CD8-positive, alpha-beta memory T cell (primary cell): ENCODE results near the gene EMX2. TPM values are rescaled to one million over a fixed set of nuclear protein-coding genes. Genes with fewer than 3 reads are reported as not detected.
A peak's percentile ranks its signal among the peaks of the same experiment; 100 is the strongest.

ENCODE experiments used
- CTCF ChIA-PET: fragments of 350-600 bp; sonication (Branson Sonifier 250); formaldehyde crosslinking; loops from one replicate; lab custom pipeline; 2021; ENCODE audit warnings: antibody characterized with exemption; lab: Charles Lee
- POLR2A ChIA-PET: fragments of 350-600 bp; sonication (Branson Sonifier 250); formaldehyde crosslinking; loops from one replicate; lab custom pipeline; 2021; ENCODE audit warnings: antibody characterized with exemption; lab: Charles Lee
- DNase-seq, 5 donors: peaks; one replicate each; pipeline versions ENCODE4 v3.0.0 to v3.0.0-alpha.2; 2020 to 2022; ENCODE audit warnings: mixed read lengths in 1 of 5
- H3K27ac ChIP-seq: one replicate; pipeline ENCODE4 v1.7.0; 2013; ENCODE audit warnings: low read depth, mild to moderate bottlenecking, low read length, moderate library complexity
- H3K27me3 ChIP-seq: 2 replicates; pipeline ENCODE4 v1.7.0; 2013; ENCODE audit warnings: low read length, mild to moderate bottlenecking; ENCODE audit not compliant: insufficient read depth, poor library complexity, severe bottlenecking
- H3K36me3 ChIP-seq: 2 replicates; pipeline ENCODE4 v1.7.0; 2013; ENCODE audit warnings: mild to moderate bottlenecking, low read length, moderate library complexity; ENCODE audit not compliant: insufficient read depth
- H3K4me1 ChIP-seq: 2 replicates; pipeline ENCODE4 v1.7.0; 2013; ENCODE audit warnings: mild to moderate bottlenecking, low read length, moderate library complexity; ENCODE audit not compliant: insufficient read depth
- H3K4me3 ChIP-seq: 2 replicates; pipeline ENCODE4 v1.7.0; 2013; ENCODE audit warnings: mild to moderate bottlenecking, low read length
- H3K9me3 ChIP-seq: 2 replicates; pipeline ENCODE4 v1.7.0; 2013; ENCODE audit warnings: mild to moderate bottlenecking, low read length
- H3K27ac Mint-ChIP-seq, 8 donors: one replicate each; pipeline ENCODE4 v1.8.0; 2020 to 2021; ENCODE audit warnings: mixed read lengths in 8 of 8, mild to moderate bottlenecking in 6 of 8, inconsistent platforms in 3 of 8, moderate library complexity in 3 of 8
- H3K27me3 Mint-ChIP-seq, 2 donors: one replicate each; pipeline ENCODE4 v1.8.0; 2020 to 2021; ENCODE audit warnings: mixed read lengths in 2 of 2, mild to moderate bottlenecking in 1 of 2, moderate library complexity in 1 of 2
- H3K36me3 Mint-ChIP-seq, 3 donors: one replicate each; pipeline ENCODE4 v1.8.0; 2020 to 2021; ENCODE audit warnings: mixed read lengths in 3 of 3, inconsistent platforms in 1 of 3, mild to moderate bottlenecking in 1 of 3
- H3K4me1 Mint-ChIP-seq, 3 donors: one replicate each; pipeline ENCODE4 v1.8.0; 2020 to 2021; ENCODE audit warnings: mixed read lengths in 3 of 3, inconsistent platforms in 1 of 3, mild to moderate bottlenecking in 1 of 3
- H3K4me3 Mint-ChIP-seq, 7 donors: one replicate each; pipeline ENCODE4 v1.8.0; 2020 to 2021; ENCODE audit warnings: mixed read lengths in 7 of 7, mild to moderate bottlenecking in 6 of 7, moderate library complexity in 4 of 7, inconsistent platforms in 2 of 7
- H3K9me3 Mint-ChIP-seq, 5 donors: one replicate each; pipeline ENCODE4 v1.8.0; 2020 to 2022; ENCODE audit warnings: mixed read lengths in 5 of 5, mild to moderate bottlenecking in 3 of 5, moderate library complexity in 2 of 5, inconsistent platforms in 1 of 5
- polyA plus RNA-seq: library from polyadenylated mRNA; unstranded; fragments of 300-500 nt; fragmentation: Illumina TruSeq; gene quantifications from one replicate; pipeline ENCODE4 v1.2.3, GENCODE V29; 2021
- total RNA-seq, 2 experiments: library from RNA; stranded (reverse); gene quantifications; one replicate each; pipeline ENCODE4 v1.2.3, GENCODE V29; 2021

EMX2 gene
- total and polyA plus RNA-seq, 3 experiments from 2014 or later: not detected

DNA sequence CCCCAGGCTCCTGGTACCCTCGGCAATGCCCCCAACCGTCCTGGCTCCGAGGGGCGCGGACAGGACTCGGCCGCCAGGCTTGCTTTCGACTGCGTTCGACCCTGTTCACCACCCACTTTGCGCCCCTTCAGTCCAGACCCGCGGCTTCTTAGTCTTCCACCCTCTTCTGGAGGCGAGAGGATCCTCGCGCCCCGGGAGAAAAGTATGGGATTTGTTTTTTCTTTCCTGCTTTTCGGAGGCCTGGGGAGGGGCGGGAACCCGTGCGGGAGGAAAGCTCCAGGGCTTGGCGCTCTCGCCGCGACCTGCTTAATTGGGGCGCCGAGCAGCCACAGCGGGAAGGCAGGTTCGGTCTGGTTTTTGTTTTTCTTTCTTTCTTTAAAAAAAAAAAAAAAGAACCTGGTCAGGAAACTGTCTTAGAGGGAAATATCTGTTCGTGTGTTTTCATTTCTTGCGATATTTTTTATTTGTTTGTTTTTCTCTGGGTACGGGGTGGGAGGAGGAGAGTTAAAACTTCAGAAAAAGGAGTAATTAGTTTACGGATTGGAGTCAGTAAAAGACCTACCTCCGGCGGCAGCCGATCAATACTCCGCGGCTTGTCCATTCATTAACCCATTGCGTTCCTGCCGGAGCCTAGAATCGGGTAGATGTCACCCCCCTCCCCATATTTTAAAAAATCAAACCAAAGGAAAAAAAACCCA, 1.6 kb downstream of the EMX2 start:
- H3K27me3 ChIP-seq: peaks cover 38% of the 10 kb centered on the region
- H3K27ac ChIP-seq: no peak overlapping the region
- H3K36me3 ChIP-seq: no peaks in the 10 kb centered on the region
- Mint-ChIP-seq H3K36me3 (no peaks in the 10 kb centered on the region), H3K27ac (peak overlapping the region in 1 of 8 donors; percentile 73), H3K27me3 (peaks cover 70 to 74% of the 10 kb centered on the region in 2 donors), H3K4me1 (peaks cover 13 to 39% (median 27%) of the 10 kb centered on the region in 3 donors), H3K9me3 (peaks cover 0 to 3% (median 0%) of the 10 kb centered on the region in 5 donors), H3K4me3 (peak overlapping the region in 5 of 7 donors; percentile 29 to 74 (median 52))
- H3K9me3 ChIP-seq: no peaks in the 10 kb centered on the region
- no peak overlapping the region for H3K4me3 ChIP-seq
- H3K4me1 ChIP-seq: peaks cover 4% of the 10 kb centered on the region
- DNase-seq: no peak
- CTCF ChIA-PET: no interaction called here
- POLR2A ChIA-PET: no interaction called here

DNA sequence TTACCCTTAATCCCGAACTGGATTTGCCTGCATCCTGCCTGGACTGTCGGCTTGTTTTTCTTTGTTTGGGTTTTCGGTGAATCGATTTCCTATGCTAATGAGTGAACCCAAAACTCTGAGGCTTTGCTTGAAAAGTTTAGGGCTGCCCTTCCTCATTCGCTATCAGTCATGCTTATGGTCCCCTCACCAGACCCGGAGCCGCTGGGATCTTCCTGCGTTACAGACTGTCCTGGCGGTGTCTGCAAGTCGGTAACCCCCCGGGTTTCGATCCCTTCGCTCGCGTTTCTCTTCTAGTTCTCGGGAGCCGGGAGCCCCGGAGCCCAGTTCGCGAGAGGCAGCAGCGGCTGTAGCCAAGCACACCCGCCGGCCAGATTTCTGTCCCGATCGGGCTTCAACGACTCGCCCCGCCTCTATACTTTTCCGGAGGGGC, 2.2 kb downstream of the EMX2 start:
- H3K9me3 Mint-ChIP-seq: peaks cover 0 to 3% (median 0%) of the 10 kb centered on the region in 5 donors
- Histone ChIP-seq H3K27ac (no peak overlapping the region), H3K4me3 (no peak overlapping the region), H3K9me3 (no peaks in the 10 kb centered on the region), H3K27me3 (peaks cover 40% of the 10 kb centered on the region), H3K36me3 (no peaks in the 10 kb centered on the region), H3K4me1 (peaks cover 4% of the 10 kb centered on the region)
- H3K4me3 Mint-ChIP-seq: peak overlapping the region in 4 of 7 donors; percentile 8 to 56 (median 26)
- peaks cover 73 to 74% of the 10 kb centered on the region in 2 donors for H3K27me3 Mint-ChIP-seq
- H3K36me3 Mint-ChIP-seq: no peaks in the 10 kb centered on the region
- DNase-seq: no peak
- H3K27ac Mint-ChIP-seq: no peak overlapping the region
- H3K4me1 Mint-ChIP-seq: peaks cover 13 to 39% (median 27%) of the 10 kb centered on the region in 3 donors
- ChIA-PET POLR2A (no interaction called here), CTCF (no interaction called here)

DNA sequence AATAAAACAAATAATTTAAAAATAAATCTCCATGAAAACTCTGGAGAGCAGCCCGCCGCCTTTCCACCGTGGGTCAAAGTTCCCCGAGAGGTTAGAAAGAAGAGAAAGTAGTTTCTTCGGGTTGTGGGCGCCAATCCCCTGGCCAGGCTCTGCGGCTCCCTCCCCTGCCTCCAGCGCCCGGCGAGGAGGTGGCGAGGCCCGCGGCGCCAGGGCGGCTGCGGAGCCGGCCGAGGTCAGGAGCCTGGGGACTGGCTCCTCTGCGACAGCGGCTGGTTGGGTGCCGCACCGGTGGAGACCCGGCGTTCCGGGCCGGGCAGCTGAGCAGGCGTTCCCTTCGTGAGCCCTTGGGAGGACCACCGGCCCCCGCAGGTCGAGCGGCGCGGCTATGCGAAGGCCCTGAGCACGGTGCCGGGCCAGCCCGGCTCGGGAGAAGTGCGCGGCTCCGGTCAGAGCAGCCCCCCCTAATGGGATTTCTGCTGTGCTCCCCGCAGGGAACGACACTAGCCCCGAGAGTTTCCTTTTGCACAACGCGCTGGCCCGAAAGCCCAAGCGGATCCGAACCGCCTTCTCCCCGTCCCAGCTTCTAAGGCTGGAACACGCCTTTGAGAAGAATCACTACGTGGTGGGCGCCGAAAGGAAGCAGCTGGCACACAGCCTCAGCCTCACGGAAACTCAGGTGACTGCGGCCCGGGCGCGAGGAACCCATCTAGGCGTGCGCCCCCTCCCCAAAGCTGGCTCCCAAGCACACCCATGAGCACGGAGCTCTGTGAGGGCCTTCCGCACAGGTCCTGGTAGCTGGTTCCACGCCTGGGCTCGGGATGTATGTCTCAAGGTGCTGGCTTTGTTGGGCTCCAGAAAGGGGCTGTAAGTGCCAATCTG, 2.8 kb downstream of the EMX2 start:
- ChIA-PET CTCF (no interaction called here), POLR2A (no interaction called here)
- Histone ChIP-seq H3K9me3 (no peaks in the 10 kb centered on the region), H3K27ac (no peak overlapping the region), H3K36me3 (no peaks in the 10 kb centered on the region), H3K27me3 (peaks cover 37% of the 10 kb centered on the region), H3K4me1 (peaks cover 4% of the 10 kb centered on the region), H3K4me3 (no peak overlapping the region)
- H3K4me1 Mint-ChIP-seq: peaks cover 13 to 39% (median 27%) of the 10 kb centered on the region in 3 donors
- no peak for DNase-seq
- H3K27me3 Mint-ChIP-seq: peaks cover 72 to 74% of the 10 kb centered on the region in 2 donors
- H3K9me3 Mint-ChIP-seq: peaks cover 0 to 3% (median 0%) of the 10 kb centered on the region in 5 donors
- no peaks in the 10 kb centered on the region for H3K36me3 Mint-ChIP-seq
- peak overlapping the region in 1 of 8 donors; percentile 62 for H3K27ac Mint-ChIP-seq
- H3K4me3 Mint-ChIP-seq: peak overlapping the region in 2 of 7 donors; percentile 8 to 41

DNA sequence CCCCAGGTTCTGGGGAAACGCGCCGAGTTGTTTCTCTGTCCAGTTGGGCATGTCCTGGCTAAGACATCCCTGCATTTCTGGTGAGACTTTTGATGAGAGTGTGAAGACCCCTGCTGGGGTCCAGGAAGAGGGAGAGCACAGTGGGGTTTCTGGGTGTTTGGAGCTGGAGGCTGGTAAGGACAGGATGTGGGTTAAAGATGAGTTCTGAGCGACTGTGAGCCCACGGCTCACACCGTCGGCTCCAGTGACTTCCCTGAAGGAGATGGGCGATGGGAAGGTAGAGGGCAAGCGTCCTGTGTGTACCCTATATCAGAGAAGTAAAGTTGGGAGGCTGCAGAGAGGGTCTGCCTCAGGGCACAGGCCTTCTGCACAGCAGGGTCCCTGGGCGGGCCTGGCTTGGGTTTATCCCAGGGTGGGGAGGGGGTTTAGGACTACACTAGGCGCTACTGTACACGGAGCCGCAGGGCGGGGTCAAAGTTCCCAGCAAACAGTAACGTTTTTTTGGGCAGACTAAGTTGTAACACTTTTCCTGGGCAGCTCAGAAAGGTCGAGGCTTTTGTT, 3.6 kb downstream of the EMX2 start:
- Histone ChIP-seq H3K4me1 (peaks cover 4% of the 10 kb centered on the region), H3K4me3 (no peak overlapping the region), H3K27me3 (peaks cover 33% of the 10 kb centered on the region), H3K9me3 (no peaks in the 10 kb centered on the region), H3K27ac (no peak overlapping the region), H3K36me3 (no peaks in the 10 kb centered on the region)
- Mint-ChIP-seq H3K27ac (peak overlapping the region in 1 of 8 donors; percentile 62), H3K36me3 (no peaks in the 10 kb centered on the region), H3K27me3 (peaks cover 72 to 74% of the 10 kb centered on the region in 2 donors), H3K4me3 (peak overlapping the region in 2 of 7 donors; percentile 41), H3K4me1 (peaks cover 13 to 39% (median 27%) of the 10 kb centered on the region in 3 donors), H3K9me3 (peaks cover 0 to 3% (median 0%) of the 10 kb centered on the region in 5 donors)
- ChIA-PET POLR2A (no interaction called here), CTCF (no interaction called here)
- no peak for DNase-seq

DNA sequence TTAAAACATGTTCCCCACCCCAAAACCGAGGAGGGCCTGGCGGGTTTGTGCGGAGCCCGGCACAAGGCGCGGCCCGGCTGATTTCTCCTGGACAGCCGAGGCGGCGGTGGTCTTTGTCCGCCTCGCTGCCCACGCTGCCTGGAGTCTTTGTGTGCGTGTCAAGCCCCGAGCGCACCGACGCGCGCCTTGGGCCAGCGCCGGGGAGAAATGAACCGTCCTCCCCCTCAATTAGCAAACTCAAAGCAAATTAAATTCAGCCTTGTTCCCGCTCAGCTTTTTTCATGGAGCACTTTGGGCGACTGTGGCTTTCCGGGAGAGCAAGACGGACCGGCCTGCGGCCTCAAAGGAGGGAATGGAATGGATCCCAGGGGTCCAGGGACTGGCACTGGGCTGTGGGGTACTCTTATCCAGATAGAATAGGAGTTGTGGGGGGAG, 4.1 kb downstream of the EMX2 start:
- Mint-ChIP-seq H3K36me3 (no peaks in the 10 kb centered on the region), H3K4me1 (peaks cover 11 to 34% (median 24%) of the 10 kb centered on the region in 3 donors), H3K27me3 (peaks cover 73 to 74% of the 10 kb centered on the region in 2 donors), H3K4me3 (no peak overlapping the region), H3K27ac (no peak overlapping the region), H3K9me3 (peaks cover 0 to 3% (median 0%) of the 10 kb centered on the region in 5 donors)
- Histone ChIP-seq H3K9me3 (no peaks in the 10 kb centered on the region), H3K4me1 (peaks cover 4% of the 10 kb centered on the region), H3K27ac (no peak overlapping the region), H3K4me3 (no peak overlapping the region), H3K36me3 (no peaks in the 10 kb centered on the region), H3K27me3 (peaks cover 33% of the 10 kb centered on the region)
- DNase-seq: no peak
- POLR2A ChIA-PET: no interaction called here
- CTCF ChIA-PET: no interaction called here

DNA sequence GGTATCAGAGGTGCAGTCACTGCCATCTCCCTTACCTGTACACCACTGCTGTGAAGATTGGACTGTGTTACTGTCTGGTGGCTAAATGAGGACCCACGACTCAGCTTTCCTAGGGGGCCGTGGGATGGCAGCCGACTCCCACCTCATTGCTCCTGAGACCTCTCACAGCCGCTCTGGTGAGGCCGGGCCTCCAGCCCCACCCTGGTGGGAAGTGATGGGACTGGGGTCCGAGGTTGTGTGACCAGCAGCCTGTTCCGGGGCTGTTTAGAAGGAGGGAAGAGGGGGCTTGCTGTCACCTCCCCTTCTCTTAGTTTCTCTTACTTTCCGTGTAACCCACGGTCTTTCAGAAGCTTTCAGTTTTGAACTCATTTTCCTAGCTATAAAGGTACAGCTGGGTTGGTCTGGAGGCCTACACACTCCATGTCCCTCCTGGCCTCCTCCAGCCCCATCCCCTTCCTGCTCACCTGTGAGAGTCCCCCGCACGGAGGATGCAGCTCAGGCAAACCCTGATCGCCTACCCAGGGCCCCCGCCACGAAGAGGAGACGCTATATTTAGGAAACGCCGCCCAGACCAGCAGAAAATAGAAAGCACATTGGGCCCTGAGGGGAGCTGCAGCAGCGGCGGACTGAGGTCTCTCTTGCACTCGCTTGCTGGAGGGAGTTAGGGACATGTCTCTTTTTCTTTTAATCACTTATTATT, 4.6 kb downstream of the EMX2 start:
- POLR2A ChIA-PET: no interaction called here
- Mint-ChIP-seq H3K4me1 (peaks cover 11 to 32% (median 22%) of the 10 kb centered on the region in 3 donors), H3K9me3 (peaks cover 0 to 3% (median 0%) of the 10 kb centered on the region in 5 donors), H3K36me3 (no peaks in the 10 kb centered on the region), H3K27me3 (peaks cover 72 to 75% of the 10 kb centered on the region in 2 donors), H3K4me3 (no peak overlapping the region), H3K27ac (no peak overlapping the region)
- Histone ChIP-seq H3K4me3 (no peak overlapping the region), H3K9me3 (no peaks in the 10 kb centered on the region), H3K27me3 (peaks cover 36% of the 10 kb centered on the region), H3K36me3 (no peaks in the 10 kb centered on the region), H3K27ac (no peak overlapping the region), H3K4me1 (peaks cover 4% of the 10 kb centered on the region)
- DNase-seq: no peak
- CTCF ChIA-PET: no interaction called here

DNA sequence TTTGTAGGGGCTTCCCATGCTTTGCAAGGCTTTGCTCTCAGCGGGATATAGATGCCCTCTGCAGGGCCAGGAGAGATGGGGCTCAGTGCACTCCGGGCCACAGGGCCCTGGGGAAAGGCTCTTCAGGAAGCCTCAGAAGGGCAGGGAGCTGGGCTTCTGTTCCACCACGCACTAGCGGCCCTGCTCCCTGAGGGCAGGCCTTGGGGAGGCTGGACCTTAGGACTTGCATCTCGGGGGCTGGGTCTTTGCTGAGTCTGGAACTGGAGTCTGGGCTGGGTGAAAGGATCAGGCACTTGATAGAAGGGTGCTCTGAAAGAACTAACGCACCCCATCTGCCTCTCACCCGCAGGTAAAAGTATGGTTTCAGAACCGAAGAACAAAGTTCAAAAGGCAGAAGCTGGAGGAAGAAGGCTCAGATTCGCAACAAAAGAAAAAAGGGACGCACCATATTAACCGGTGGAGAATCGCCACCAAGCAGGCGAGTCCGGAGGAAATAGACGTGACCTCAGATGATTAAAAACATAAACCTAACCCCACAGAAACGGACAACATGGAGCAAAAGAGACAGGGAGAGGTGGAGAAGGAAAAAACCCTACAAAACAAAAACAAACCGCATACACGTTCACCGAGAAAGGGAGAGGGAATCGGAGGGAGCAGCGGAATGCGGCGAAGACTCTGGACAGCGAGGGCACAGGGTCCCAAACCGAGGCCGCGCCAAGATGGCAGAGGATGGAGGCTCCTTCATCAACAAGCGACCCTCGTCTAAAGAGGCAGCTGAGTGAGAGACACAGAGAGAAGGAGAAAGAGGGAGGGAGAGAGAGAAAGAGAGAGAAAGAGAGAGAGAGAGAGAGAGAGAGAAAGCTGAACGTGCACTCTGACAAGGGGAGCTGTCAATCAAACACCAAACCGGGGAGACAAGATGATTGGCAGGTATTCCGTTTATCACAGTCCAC, 5.4 kb downstream of the EMX2 start:
- H3K4me3 Mint-ChIP-seq: peak overlapping the region in 1 of 7 donors; percentile 51
- Histone ChIP-seq H3K27me3 (peaks cover 44% of the 10 kb centered on the region), H3K36me3 (no peaks in the 10 kb centered on the region), H3K27ac (no peak overlapping the region), H3K9me3 (no peaks in the 10 kb centered on the region), H3K4me3 (no peak overlapping the region), H3K4me1 (peaks cover 4% of the 10 kb centered on the region)
- ChIA-PET POLR2A (no interaction called here), CTCF (no interaction called here)
- no peaks in the 10 kb centered on the region for H3K36me3 Mint-ChIP-seq
- H3K27me3 Mint-ChIP-seq: peaks cover 73 to 80% of the 10 kb centered on the region in 2 donors
- peaks cover 0 to 3% (median 1%) of the 10 kb centered on the region in 5 donors for H3K9me3 Mint-ChIP-seq
- H3K27ac Mint-ChIP-seq: peak overlapping the region in 1 of 8 donors; percentile 27
- no peak for DNase-seq
- peaks cover 12 to 34% (median 24%) of the 10 kb centered on the region in 3 donors for H3K4me1 Mint-ChIP-seq
